Measurements from ENCODE around the gene RAVER1. TPM values are rescaled to one million over a fixed set of nuclear protein-coding genes. Genes with fewer than 3 reads are reported as not detected.
A peak's percentile ranks its signal among the peaks of the same experiment; 100 is the strongest.

RAVER1 gene
- total and polyA plus RNA-seq, 10 of the 15 experiments (the other 5 are each of a cell fraction or from before 2014, with no cell fraction given): 0.03 to 87.0 (median 12.1) TPM

DNA sequence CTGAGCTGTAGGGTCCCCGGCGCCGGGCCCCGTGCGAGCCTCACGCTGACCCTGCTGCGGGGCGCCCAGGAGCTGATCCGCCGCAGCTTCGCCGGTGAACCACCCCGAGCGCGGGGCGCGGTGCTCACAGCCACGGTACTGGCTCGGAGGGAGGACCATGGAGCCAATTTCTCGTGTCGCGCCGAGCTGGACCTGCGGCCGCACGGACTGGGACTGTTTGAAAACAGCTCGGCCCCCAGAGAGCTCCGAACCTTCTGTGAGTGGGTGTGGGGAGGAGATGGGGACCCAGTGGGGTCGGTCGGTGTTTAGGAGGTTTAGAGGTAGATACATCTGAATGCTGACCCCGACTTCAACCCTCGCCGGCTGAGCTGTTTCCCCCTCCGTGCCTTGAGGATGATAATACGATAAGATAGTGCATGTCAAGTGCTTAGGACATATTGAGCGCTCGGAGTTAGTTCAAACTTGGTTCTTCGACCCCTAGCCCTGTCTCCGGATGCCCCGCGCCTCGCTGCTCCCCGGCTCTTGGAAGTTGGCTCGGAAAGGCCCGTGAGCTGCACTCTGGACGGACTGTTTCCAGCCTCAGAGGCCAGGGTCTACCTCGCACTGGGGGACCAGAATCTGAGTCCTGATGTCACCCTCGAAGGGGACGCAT is 41.6 kb downstream of the RAVER1 start:
- Histone ChIP-seq H3K4me1 (ENCODE audit: control insufficient read depth, insufficient read depth, low read length) (peaks cover 57% of the 10 kb centered on the region), H4K20me1 (ENCODE audit: control insufficient read depth, insufficient read depth) (no peaks in the 10 kb centered on the region), H3K9me3 (replicated peaks; ENCODE audit: control insufficient read depth, insufficient read depth, low read length) (no peaks in the 10 kb centered on the region; the same call in 2 of the 3 replicates), H3K27ac (ENCODE audit: control insufficient read depth, insufficient read depth) (no peak overlapping the region), H3K4me2 (ENCODE audit: control insufficient read depth, insufficient read depth) (peak overlapping the region; percentile 98), H3K4me3 (peak overlapping the region; percentile 77), H3K36me3 (ENCODE audit: control insufficient read depth in 2 of 2, insufficient read depth in 2 of 2, low read length in 1 of 2) (no peaks in the 10 kb centered on the region; a peak in 1 of 4 replicates), H3K79me2 (ENCODE audit: control insufficient read depth, insufficient read depth, low read length) (no peaks in the 10 kb centered on the region), H2AFZ (ENCODE audit: control insufficient read depth, low read depth, low read length) (peak overlapping the region; percentile 70), H3K27me3 (replicated peaks in 1 of 2; ENCODE audit: control insufficient read depth in 2 of 2, insufficient read depth in 2 of 2, low read length in 1 of 2) (peaks cover 3 to 16% of the 10 kb centered on the region in 2 experiments), H3K9ac (ENCODE audit: control insufficient read depth, insufficient read depth, low read length) (peak overlapping the region; percentile 7; the same call in 1 of the 2 replicates)
- no TSS peak for BruUV-seq (replicated peaks)
- ATAC-seq (no peak), DNase-seq (ENCODE audit: low read depth, low spot score) (no peak), FAIRE-seq (no peak)
- SMC1A ChIA-PET (ENCODE audit: uncharacterized antibody, unreplicated experiment): interaction anchor here (0.5 to 1.8 kb wide), 8 partner anchors 15 to 144 kb away, joined by 3 to 14 read pairs (median 4); partner anchors contain the start of genes ICAM1 and TYK2
- intact Hi-C loops (cut with micrococcal nuclease; ENCODE audit: unreplicated experiment): no loop called here
- POLR2A ChIA-PET: interaction anchor here (0.6 to 1.3 kb wide), 9 partner anchors 12 to 264 kb away, joined by 3 to 7 read pairs (median 4); partner anchors contain the start of genes ICAM1 and TYK2
- RAD21 ChIA-PET (ENCODE audit: unreplicated experiment): interaction anchor here (0.6 to 1.6 kb wide), 5 partner anchors 12 to 89 kb away, joined by 3 to 22 read pairs (median 5); partner anchors contain the start of genes ICAM1, RAVER1 and TYK2
- whole genome bisulfite sequencing (ENCODE audit: insufficient coverage, insufficient replicate concordance, low lambda C conversion rate, missing lambda C conversion rate): under 1% methylated on average over 49 of the region's 49 CpGs
- TF ChIP-seq, protein P1, sequence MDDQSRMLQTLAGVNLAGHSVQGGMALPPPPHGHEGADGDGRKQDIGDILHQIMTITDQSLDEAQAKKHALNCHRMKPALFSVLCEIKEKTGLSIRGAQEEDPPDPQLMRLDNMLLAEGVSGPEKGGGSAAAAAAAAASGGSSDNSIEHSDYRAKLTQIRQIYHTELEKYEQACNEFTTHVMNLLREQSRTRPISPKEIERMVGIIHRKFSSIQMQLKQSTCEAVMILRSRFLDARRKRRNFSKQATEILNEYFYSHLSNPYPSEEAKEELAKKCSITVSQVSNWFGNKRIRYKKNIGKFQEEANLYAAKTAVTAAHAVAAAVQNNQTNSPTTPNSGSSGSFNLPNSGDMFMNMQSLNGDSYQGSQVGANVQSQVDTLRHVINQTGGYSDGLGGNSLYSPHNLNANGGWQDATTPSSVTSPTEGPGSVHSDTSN (IDR thresholded peaks at IDR 0.05; ENCODE audit: insufficient replicate concordance, low read depth, low read length): no peak
- no peak for TF ChIP-seq ZNF217 (IDR thresholded peaks at IDR 0.05)
- no peak for TF ChIP-seq RELA (IDR thresholded peaks at IDR 0.05; ENCODE audit: borderline replicate concordance, partially characterized antibody)
- TF ChIP-seq IRF4 (IDR thresholded peaks at IDR 0.05; ENCODE audit: low read depth, low read length): no peak
- TF ChIP-seq SIX5 (IDR thresholded peaks at IDR 0.05; ENCODE audit: low read depth, low read length, severe bottlenecking): no peak
- no peak for TF ChIP-seq POLR2A (IDR thresholded peaks at IDR 0.05; ENCODE audit: low read depth, low read length)
- no peak for TF ChIP-seq BMI1 (IDR thresholded peaks at IDR 0.05; ENCODE audit: borderline replicate concordance)
- no peak for TF ChIP-seq BACH1 (IDR thresholded peaks at IDR 0.05; ENCODE audit: borderline replicate concordance)
- TF ChIP-seq MXI1 (IDR thresholded peaks at IDR 0.05; ENCODE audit: low read depth, low read length): no peak
- TF ChIP-seq ZNF274 (IDR thresholded peaks at IDR 0.05; ENCODE audit: insufficient read depth, insufficient read length): no peak
- no peak for TF ChIP-seq JUND (IDR thresholded peaks at IDR 0.05; ENCODE audit: low read depth, low read length)
- TF ChIP-seq, protein P2, sequence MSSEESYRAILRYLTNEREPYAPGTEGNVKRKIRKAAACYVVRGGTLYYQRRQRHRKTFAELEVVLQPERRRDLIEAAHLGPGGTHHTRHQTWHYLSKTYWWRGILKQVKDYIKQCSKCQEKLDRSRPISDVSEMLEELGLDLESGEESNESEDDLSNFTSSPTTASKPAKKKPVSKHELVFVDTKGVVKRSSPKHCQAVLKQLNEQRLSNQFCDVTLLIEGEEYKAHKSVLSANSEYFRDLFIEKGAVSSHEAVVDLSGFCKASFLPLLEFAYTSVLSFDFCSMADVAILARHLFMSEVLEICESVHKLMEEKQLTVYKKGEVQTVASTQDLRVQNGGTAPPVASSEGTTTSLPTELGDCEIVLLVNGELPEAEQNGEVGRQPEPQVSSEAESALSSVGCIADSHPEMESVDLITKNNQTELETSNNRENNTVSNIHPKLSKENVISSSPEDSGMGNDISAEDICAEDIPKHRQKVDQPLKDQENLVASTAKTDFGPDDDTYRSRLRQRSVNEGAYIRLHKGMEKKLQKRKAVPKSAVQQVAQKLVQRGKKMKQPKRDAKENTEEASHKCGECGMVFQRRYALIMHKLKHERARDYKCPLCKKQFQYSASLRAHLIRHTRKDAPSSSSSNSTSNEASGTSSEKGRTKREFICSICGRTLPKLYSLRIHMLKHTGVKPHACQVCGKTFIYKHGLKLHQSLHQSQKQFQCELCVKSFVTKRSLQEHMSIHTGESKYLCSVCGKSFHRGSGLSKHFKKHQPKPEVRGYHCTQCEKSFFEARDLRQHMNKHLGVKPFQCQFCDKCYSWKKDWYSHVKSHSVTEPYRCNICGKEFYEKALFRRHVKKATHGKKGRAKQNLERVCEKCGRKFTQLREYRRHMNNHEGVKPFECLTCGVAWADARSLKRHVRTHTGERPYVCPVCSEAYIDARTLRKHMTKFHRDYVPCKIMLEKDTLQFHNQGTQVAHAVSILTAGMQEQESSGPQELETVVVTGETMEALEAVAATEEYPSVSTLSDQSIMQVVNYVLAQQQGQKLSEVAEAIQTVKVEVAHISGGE (CRISPR knock-in tag; IDR thresholded peaks at IDR 0.05): no peak
- TF ChIP-seq FOXK2 (IDR thresholded peaks at IDR 0.05): no peak
- no peak for TF ChIP-seq HDAC6 (IDR thresholded peaks at IDR 0.05; ENCODE audit: unreplicated experiment)
- no peak for TF ChIP-seq ETV6 (conservative IDR thresholded peaks at IDR 0.05 in 1 of 2, IDR thresholded peaks at IDR 0.05 in 1 of 2; ENCODE audit: borderline replicate concordance in 1 of 2, low read depth in 1 of 2)
- CTCF ChIA-PET: interaction anchor here (1.0 to 1.8 kb wide), 6 partner anchors 21 to 97 kb away, joined by 3 to 7 read pairs (median 4); partner anchors contain the start of genes ICAM1 and RAVER1
- in situ Hi-C loops (cut with MboI): no loop called here

Data from GM12878 (cell line).